ENCODE results near the gene PEAR1. TPM values are rescaled to one million over a fixed set of nuclear protein-coding genes. Genes with fewer than 3 reads are reported as not detected.
A peak's percentile ranks its signal among the peaks of the same experiment; 100 is the strongest.

PEAR1 gene
- total RNA-seq, 1 donor = 12.1 TPM

DNA sequence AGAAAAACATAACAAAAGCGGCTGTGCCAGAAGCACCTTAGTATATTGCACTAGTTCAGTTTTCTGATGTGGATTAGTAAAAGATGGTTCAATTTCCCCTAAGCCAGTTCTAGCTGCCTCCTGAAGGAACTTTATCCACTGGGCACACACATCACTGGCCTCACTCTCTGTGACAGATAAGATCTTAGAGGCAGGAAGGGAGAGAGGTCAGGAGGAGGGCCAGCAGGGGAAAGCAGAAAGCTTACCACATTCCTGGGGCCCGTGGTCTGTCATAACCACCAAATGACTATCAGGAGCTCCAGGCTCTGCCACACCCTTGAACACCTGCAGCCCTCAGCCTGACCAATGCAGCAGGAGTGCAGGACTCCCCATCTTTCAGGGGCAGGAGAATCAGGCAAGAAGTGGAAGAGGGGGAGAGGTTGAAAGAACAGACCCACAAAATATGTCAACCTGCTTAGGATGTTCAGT is 64.8 kb downstream of the PEAR1 start:
- H3K4me3 ChIP-seq (ENCODE audit: low read depth, low read length) = no peak overlapping the region
- peak; percentile 11 for DNase-seq (ENCODE audit: low read depth)
- TF ChIP-seq, protein P1, sequence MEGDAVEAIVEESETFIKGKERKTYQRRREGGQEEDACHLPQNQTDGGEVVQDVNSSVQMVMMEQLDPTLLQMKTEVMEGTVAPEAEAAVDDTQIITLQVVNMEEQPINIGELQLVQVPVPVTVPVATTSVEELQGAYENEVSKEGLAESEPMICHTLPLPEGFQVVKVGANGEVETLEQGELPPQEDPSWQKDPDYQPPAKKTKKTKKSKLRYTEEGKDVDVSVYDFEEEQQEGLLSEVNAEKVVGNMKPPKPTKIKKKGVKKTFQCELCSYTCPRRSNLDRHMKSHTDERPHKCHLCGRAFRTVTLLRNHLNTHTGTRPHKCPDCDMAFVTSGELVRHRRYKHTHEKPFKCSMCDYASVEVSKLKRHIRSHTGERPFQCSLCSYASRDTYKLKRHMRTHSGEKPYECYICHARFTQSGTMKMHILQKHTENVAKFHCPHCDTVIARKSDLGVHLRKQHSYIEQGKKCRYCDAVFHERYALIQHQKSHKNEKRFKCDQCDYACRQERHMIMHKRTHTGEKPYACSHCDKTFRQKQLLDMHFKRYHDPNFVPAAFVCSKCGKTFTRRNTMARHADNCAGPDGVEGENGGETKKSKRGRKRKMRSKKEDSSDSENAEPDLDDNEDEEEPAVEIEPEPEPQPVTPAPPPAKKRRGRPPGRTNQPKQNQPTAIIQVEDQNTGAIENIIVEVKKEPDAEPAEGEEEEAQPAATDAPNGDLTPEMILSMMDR (IDR thresholded peaks at IDR 0.05; ENCODE audit: insufficient read depth, low read depth, low read length) = no peak

- H3K4me3 ChIP-seq (ENCODE audit: low read depth, low read length) = no peak overlapping the region
- DNase-seq (ENCODE audit: low read depth) = peak; percentile 93
- TF ChIP-seq, protein P1 (IDR thresholded peaks at IDR 0.05; ENCODE audit: insufficient read depth, low read depth, low read length) = no peak
Observed at GRCh38 chr1:156959414-156959813, 65.9 kb downstream of the PEAR1 start.

DNA sequence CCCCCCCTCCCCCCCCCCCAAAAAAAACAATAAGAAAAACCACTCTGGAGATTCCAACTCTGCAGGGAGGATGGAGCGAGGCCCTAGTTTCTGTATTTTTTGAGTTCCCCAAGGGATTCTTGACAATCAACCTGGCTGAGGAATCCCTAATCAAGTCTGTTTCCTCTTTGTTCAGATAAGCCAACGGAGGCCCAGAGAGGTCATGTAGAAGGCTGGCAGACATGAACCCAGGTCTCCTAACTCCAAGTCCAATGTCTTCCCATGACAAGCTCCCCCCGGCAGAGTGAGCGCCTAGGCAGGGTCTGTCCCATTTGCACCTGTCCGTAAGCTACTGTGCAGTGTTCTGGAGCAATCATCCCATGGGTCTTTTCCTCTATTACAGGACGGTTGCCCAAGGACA is 66.4 kb downstream of the PEAR1 start:
- H3K4me3 ChIP-seq (ENCODE audit: low read depth, low read length) = no peak overlapping the region
- TF ChIP-seq, protein P1 (IDR thresholded peaks at IDR 0.05; ENCODE audit: insufficient read depth, low read depth, low read length) = no peak
- no peak for DNase-seq (ENCODE audit: low read depth)

GRCh38 chr1:156961709-156962108 is 68.2 kb downstream of the PEAR1 start:
- no peak for DNase-seq (ENCODE audit: low read depth)
- TF ChIP-seq, protein P1 (IDR thresholded peaks at IDR 0.05; ENCODE audit: insufficient read depth, low read depth, low read length) = peak; percentile 5

GRCh38 chr1:156963621-156964020 is 70.1 kb downstream of the PEAR1 start:
- DNase-seq (ENCODE audit: low read depth) = peak; percentile 6

More at GRCh38 chr1:156961709-156962108, 68.2 kb downstream of the PEAR1 start:
- no peak overlapping the region for H3K4me3 ChIP-seq (ENCODE audit: low read depth, low read length)

DNA sequence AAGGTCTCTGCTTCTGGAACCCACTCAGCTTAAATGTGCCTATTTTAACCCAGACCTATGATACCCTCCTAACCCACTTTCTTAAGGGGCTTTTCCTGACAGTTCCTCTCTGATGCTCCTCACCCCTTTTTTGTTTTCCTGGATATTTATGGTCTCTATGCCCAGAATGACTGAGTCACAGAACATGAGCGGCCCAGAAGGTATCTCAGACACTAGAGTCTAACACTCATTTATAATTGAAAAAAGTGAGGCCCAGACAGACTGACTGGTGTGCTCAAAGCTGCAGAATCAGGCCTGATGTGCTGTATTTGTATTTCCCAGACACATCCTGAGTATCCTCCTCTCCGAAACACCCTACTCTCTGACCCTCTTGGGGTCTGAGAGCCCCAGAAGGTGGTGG is 70.9 kb downstream of the PEAR1 start:
- TF ChIP-seq, protein P1 (IDR thresholded peaks at IDR 0.05; ENCODE audit: insufficient read depth, low read depth, low read length) = no peak
- H3K4me3 ChIP-seq (ENCODE audit: low read depth, low read length) = no peak overlapping the region
- no peak for DNase-seq (ENCODE audit: low read depth)

More at GRCh38 chr1:156963621-156964020, 70.1 kb downstream of the PEAR1 start:
- TF ChIP-seq, protein P1 (IDR thresholded peaks at IDR 0.05; ENCODE audit: insufficient read depth, low read depth, low read length) = no peak
- H3K4me3 ChIP-seq (ENCODE audit: low read depth, low read length) = no peak overlapping the region

Small RNAs within 50 kb of the gene (small RNA-seq; reads per million reads assigned to genes)
- not detected for gene MIR765

Other genes with a start within 250 kb of the PEAR1 start
- gene NES, start 216.3 kb upstream of the PEAR1 start, total RNA-seq = 66.4 and 66.9 TPM in 2 replicates
- 39.0 and 80.7 TPM in 2 replicates for gene CRABP2, start 188.1 kb upstream of the PEAR1 start, total RNA-seq
- 9.0 and 12.5 TPM in 2 replicates for gene METTL25B, start 165.2 kb upstream of the PEAR1 start, total RNA-seq
- 17.4 and 22.9 TPM in 2 replicates for gene ISG20L2, start 165.0 kb upstream of the PEAR1 start, total RNA-seq
- 21.6 and 26.1 TPM in 2 replicates for gene MRPL24, start 152.6 kb upstream of the PEAR1 start, total RNA-seq
- gene HDGF, start 142.0 kb upstream of the PEAR1 start, total RNA-seq = 196 and 197 TPM in 2 replicates
- gene PRCC, start 126.2 kb upstream of the PEAR1 start, total RNA-seq = 19.0 TPM in 2 replicates
- not detected in 2 replicates for gene SH2D2A, start 76.9 kb upstream of the PEAR1 start, total RNA-seq
- gene INSRR, start 34.6 kb upstream of the PEAR1 start, total RNA-seq = not detected in 2 replicates
- not detected in 2 replicates for gene NTRK1, start 32.9 kb upstream of the PEAR1 start, total RNA-seq
- not detected in 2 replicates for gene LRRC71, start 26.9 kb downstream of the PEAR1 start, total RNA-seq
- gene ARHGEF11, start 152.0 kb downstream of the PEAR1 start, total RNA-seq = 34.1 and 35.8 TPM in 2 replicates
- gene ETV3L, start 206.1 kb downstream of the PEAR1 start, total RNA-seq = not detected in 2 replicates
- 12.9 and 13.0 TPM in 2 replicates for gene ETV3, start 244.7 kb downstream of the PEAR1 start, total RNA-seq